HUES64 (cell line): ENCODE results near the gene SH3PXD2A.

Source experiments
- H3K27ac ChIP-seq: 2 replicates; pipeline ENCODE4 v1.7.0; 2013; ENCODE audit warnings: low read depth, low read length, inconsistent platforms
- H3K27me3 ChIP-seq: 2 replicates; pipeline ENCODE4 v1.6.1; 2013; ENCODE audit warnings: mild to moderate bottlenecking, low read length; ENCODE audit not compliant: insufficient read depth
- H3K36me3 ChIP-seq: 2 replicates; pipeline ENCODE4 v1.6.1; 2013; ENCODE audit warnings: mild to moderate bottlenecking, low read length; ENCODE audit not compliant: insufficient read depth
- H3K4me1 ChIP-seq: 2 replicates; pipeline ENCODE4 v1.6.1; 2013; ENCODE audit warnings: mild to moderate bottlenecking, low read length, moderate library complexity; ENCODE audit not compliant: insufficient read depth
- H3K4me3 ChIP-seq: 2 replicates; pipeline ENCODE4 v1.5.1; 2013; ENCODE audit warnings: mild to moderate bottlenecking, low read length, moderate library complexity
- H3K9ac ChIP-seq: 2 replicates; pipeline ENCODE4 v1.6.1; 2013; ENCODE audit warnings: mild to moderate bottlenecking, low read depth, low read length
- H3K9me3 ChIP-seq: 2 replicates; pipeline ENCODE4 v1.6.1; 2013; ENCODE audit warnings: low read depth, low read length; ENCODE audit not compliant: insufficient read depth
- WGBS: fragments of 150-250, 120-280 bp; methylation state at CpG from one replicate; pipeline ENCODE4 v1.1.7; 2013; ENCODE audit warnings: missing lambda C conversion rate; 5-methylcytosine and 5-hydroxymethylcytosine counted together

The SH3PXD2A gene

GRCh38 chr10:103652599-103653281 lies 202.6 kb downstream of the SH3PXD2A start:
- Histone ChIP-seq H3K4me1 (peaks cover 10% of the 10 kb centered on the region), H3K27me3 (no peaks in the 10 kb centered on the region), H3K9me3 (no peaks in the 10 kb centered on the region), H3K27ac (no peak overlapping the region), H3K4me3 (no peak overlapping the region), H3K36me3 (0 out of 2 replicates have a peak, but pooled peaks cover 3% of the 10 kb centered on the region), H3K9ac (no peak overlapping the region)
- WGBS: 84% methylated on average over 15 of the region's 15 CpGs

DNA sequence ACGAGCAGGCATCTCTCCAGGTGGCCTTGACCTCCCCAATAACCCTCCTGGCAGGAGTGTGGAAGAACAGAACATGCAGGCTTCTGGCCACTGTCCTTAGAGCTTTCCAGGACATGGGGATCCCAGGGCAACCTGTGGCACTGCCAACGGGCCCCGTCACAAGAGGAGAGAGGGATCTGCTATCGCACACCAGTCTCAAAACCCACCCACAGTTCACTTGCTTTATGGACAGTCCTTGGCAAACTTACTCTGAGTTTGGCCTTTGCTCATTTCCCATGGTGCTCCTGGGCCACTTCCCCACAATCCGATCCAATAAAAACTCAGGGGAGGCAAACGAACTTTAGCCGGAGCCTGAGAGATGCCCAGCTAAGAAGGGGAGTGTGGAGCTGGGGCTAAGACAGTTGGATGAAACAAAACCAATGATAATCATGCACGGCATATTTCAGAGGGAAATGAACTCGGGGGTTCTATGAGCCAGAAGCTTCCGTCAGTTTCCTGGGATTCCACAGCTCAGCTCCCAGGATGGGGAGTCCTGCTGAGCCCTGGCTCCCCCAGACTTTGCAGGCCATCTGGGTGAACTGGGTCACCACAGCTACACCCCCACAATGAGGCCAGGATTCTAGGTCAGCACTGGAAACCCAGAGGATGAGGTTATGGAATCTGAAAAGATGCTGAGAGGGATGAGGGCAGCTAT lies 203.4 kb downstream of the SH3PXD2A start:
- Histone ChIP-seq H3K27ac (no peak overlapping the region), H3K4me3 (no peak overlapping the region), H3K9me3 (no peaks in the 10 kb centered on the region), H3K36me3 (no peaks in the 10 kb centered on the region), H3K9ac (no peak overlapping the region), H3K4me1 (peaks cover 10% of the 10 kb centered on the region), H3K27me3 (no peaks in the 10 kb centered on the region)
- WGBS: 93% methylated on average over 10 of the region's 10 CpGs

DNA sequence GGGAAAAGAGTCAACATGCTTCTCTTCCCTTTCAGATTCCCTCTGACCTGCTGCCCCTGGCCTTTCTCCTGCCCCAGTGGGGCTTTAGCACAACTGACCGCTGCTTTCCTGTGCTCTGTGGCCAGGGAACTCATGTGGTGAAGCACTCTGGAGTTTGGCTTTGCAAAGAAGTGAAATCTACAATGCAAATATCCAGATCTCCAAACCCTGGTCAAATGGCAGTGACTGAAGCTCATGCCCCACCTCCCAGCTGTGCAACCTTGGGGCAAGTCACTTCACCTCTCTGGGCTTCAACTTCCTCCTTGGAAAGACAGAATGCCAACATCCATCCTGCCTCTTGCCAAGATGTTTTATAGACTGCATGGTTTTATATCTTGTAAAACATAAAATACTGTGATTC lies 204.0 kb downstream of the SH3PXD2A start:
- H3K4me1 ChIP-seq: peaks cover 10% of the 10 kb centered on the region
- H3K4me3 ChIP-seq: no peak overlapping the region
- no peaks in the 10 kb centered on the region for H3K27me3 ChIP-seq
- H3K27ac ChIP-seq: peak overlapping the region; percentile 12; the same call in 1 of the 2 replicates
- no peaks in the 10 kb centered on the region for H3K9me3 ChIP-seq
- no peaks in the 10 kb centered on the region for H3K36me3 ChIP-seq
- no peak overlapping the region for H3K9ac ChIP-seq
- 39% methylated on average over 1 of the region's 1 CpG for WGBS

- H3K4me1 ChIP-seq: peaks cover 18% of the 10 kb centered on the region
- H3K27me3 ChIP-seq: no peaks in the 10 kb centered on the region
- no peaks in the 10 kb centered on the region for H3K36me3 ChIP-seq
- H3K4me3 ChIP-seq: no peak overlapping the region
- WGBS: 89% methylated on average over 11 of the region's 11 CpGs
- no peak overlapping the region for H3K9ac ChIP-seq
- no peak overlapping the region for H3K27ac ChIP-seq
- no peaks in the 10 kb centered on the region for H3K9me3 ChIP-seq
Measured at GRCh38 chr10:103649654-103650423, 205.5 kb downstream of the SH3PXD2A start.

DNA sequence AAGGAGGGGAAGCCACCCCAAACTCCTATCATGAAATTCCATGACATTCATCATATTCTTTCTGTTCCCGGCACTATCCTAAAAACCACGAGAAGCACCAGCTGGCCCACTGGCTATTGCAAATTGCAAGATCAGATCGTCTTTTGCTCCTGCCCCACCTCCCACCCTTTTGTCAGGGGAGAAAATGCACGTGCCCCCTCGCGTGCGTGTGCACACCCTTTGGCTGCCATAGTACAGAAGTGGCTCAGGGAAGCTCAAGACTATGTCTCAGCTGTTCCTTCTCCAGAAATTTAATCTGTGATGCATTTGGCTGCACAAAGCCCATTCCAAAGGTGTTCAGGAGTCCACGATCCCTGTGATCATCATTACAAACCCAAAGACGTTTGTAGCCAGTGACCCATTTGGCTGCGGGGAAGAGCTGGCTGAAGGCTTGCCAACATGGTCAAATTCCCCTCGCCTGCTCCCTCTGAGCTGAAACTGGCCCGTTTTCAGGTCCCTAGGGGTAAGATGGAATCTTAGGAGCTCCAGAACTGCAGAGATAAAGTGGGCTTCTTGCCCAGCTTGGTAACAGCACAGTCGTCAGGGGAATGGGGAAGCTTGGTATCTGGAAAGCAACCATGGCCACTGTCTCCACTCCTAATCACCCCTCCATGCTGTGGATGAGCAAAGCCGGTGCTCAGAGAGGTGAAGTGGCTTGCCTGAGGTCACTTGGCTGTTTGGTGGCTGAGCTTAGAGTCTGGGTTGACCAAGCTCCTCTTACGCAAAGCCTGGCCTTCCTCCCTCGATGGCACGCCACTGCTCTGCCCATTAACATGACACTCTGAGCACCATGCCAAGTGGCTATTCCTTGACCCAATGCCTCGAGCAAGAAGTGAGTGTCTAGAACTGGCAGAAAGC lies 206.5 kb downstream of the SH3PXD2A start:
- Histone ChIP-seq H3K4me1 (peaks cover 18% of the 10 kb centered on the region), H3K27ac (no peak overlapping the region)

GRCh38 chr10:103648251-103648635 lies 207.1 kb downstream of the SH3PXD2A start:
- Histone ChIP-seq H3K4me1 (peaks cover 18% of the 10 kb centered on the region), H3K9ac (no peak overlapping the region), H3K36me3 (no peaks in the 10 kb centered on the region), H3K27ac (no peak overlapping the region), H3K27me3 (no peaks in the 10 kb centered on the region), H3K9me3 (no peaks in the 10 kb centered on the region), H3K4me3 (no peak overlapping the region)
- WGBS: 75% methylated on average over 8 of the region's 8 CpGs

More for the DNA sequence above, 206.5 kb downstream of the SH3PXD2A start:
- Histone ChIP-seq H3K36me3 (no peaks in the 10 kb centered on the region), H3K9me3 (no peaks in the 10 kb centered on the region), H3K9ac (no peak overlapping the region), H3K4me3 (no peak overlapping the region), H3K27me3 (no peaks in the 10 kb centered on the region)
- WGBS: 88% methylated on average over 18 of the region's 18 CpGs

DNA sequence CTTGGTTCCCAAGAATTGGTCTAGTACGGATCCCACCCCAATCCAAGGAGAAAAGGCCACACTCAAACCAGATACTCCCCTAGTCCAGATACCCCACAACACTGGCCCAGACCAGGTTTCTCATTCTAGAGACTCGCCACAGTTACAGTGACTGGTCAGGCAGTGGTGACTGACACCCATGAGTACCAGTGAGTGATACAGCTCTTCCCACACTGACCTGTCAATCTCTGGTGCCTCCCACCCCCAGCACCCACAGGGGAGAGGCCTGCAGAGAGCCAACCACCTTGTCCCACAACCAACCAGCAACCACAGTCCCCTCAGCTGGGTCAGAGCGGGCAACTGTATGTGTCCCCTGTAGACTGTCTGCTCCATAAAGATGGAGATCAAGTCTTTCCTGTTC lies 209.1 kb downstream of the SH3PXD2A start:
- H3K27me3 ChIP-seq: no peaks in the 10 kb centered on the region
- H3K4me1 ChIP-seq: peaks cover 18% of the 10 kb centered on the region
- H3K36me3 ChIP-seq: no peaks in the 10 kb centered on the region
- no peaks in the 10 kb centered on the region for H3K9me3 ChIP-seq
- H3K4me3 ChIP-seq: no peak overlapping the region
- no peak overlapping the region for H3K9ac ChIP-seq
- WGBS: 94% methylated on average over 3 of the region's 3 CpGs
- no peak overlapping the region for H3K27ac ChIP-seq

GRCh38 chr10:103645141-103646054 lies 210.0 kb downstream of the SH3PXD2A start:
- Histone ChIP-seq H3K9me3 (no peaks in the 10 kb centered on the region), H3K4me1 (peaks cover 18% of the 10 kb centered on the region), H3K27me3 (no peaks in the 10 kb centered on the region), H3K36me3 (no peaks in the 10 kb centered on the region), H3K27ac (no peak overlapping the region), H3K4me3 (no peak overlapping the region), H3K9ac (no peak overlapping the region)
- WGBS: 81% methylated on average over 12 of the region's 12 CpGs

DNA sequence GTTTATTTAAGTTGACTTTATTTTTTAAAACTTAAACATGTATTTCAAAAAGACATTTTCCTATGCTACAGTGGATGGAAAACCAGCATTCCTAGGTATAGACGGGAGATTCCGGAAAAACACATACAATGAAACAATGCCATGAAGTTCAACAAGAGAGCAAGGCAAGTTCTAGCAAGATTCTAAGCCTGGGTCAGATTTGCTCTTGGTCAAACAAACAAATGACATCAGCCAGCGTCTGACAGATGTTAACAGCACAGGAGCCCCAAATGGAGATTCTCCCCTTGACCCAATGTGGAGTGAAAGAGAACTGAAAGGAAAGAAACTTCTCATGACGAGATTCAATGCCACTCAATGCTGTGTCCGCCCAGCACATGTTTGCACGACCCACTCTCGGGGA lies 212.0 kb downstream of the SH3PXD2A start:
- Histone ChIP-seq H3K4me1 (peaks cover 21% of the 10 kb centered on the region), H3K27ac (no peak overlapping the region), H3K9me3 (no peaks in the 10 kb centered on the region), H3K9ac (no peak overlapping the region), H3K36me3 (no peaks in the 10 kb centered on the region), H3K4me3 (no peak overlapping the region), H3K27me3 (no peaks in the 10 kb centered on the region)
- 96% methylated on average over 7 of the region's 7 CpGs for WGBS

- peaks cover 33% of the 10 kb centered on the region for H3K4me1 ChIP-seq
- H3K9ac ChIP-seq: no peak overlapping the region
- WGBS: 91% methylated on average over 4 of the region's 4 CpGs
- H3K36me3 ChIP-seq: no peaks in the 10 kb centered on the region
- H3K27me3 ChIP-seq: no peaks in the 10 kb centered on the region
- no peak overlapping the region for H3K27ac ChIP-seq
- H3K4me3 ChIP-seq: no peak overlapping the region
- no peaks in the 10 kb centered on the region for H3K9me3 ChIP-seq
Measured at GRCh38 chr10:103641326-103641725, 214.1 kb downstream of the SH3PXD2A start.
